Activated naive CD4-positive, alpha-beta T cell treated with anti-CD3 and anti-CD28 coated beads, Interleukin-2, amount 10 ng/mL, durations not matched to agents 7 days and 5 days (primary cell): ENCODE measurements around the gene ARGLU1.

ENCODE experiments used
- CTCF ChIA-PET: fragments of 350-600 bp; sonication (Branson Sonifier 250); formaldehyde crosslinking; loops from one replicate; lab custom pipeline; 2021; ENCODE audit warnings: antibody characterized with exemption; lab: Charles Lee
- DNase-seq: peaks from one replicate; pipeline ENCODE4 v3.0.0-alpha.2; 2020
- H3K27ac Mint-ChIP-seq: one replicate; pipeline ENCODE4 v1.8.0; 2021; ENCODE audit warnings: mild to moderate bottlenecking, moderate library complexity, mixed read lengths
- H3K27me3 Mint-ChIP-seq: one replicate; pipeline ENCODE4 v1.8.0; 2021; ENCODE audit warnings: mild to moderate bottlenecking, mixed read lengths
- H3K36me3 Mint-ChIP-seq: one replicate; pipeline ENCODE4 v1.8.0; 2021; ENCODE audit warnings: mixed read lengths
- H3K4me1 Mint-ChIP-seq: one replicate; pipeline ENCODE4 v1.8.0; 2021; ENCODE audit warnings: mixed read lengths
- H3K4me3 Mint-ChIP-seq: one replicate; pipeline ENCODE4 v1.8.0; 2021; ENCODE audit warnings: mild to moderate bottlenecking, moderate library complexity, mixed read lengths
- H3K9me3 Mint-ChIP-seq: one replicate; pipeline ENCODE4 v1.8.0; 2021; ENCODE audit warnings: mixed read lengths

Gene ARGLU1

GRCh38 chr13:106518512-106518911 lies 49.4 kb downstream of the ARGLU1 start:
- Mint-ChIP-seq H3K27ac (no peak overlapping the region), H3K4me1 (no peaks in the 10 kb centered on the region), H3K27me3 (peaks cover 11% of the 10 kb centered on the region), H3K9me3 (no peaks in the 10 kb centered on the region), H3K36me3 (no peaks in the 10 kb centered on the region), H3K4me3 (no peak overlapping the region)
- no peak for DNase-seq
- CTCF ChIA-PET, result no interaction called here

GRCh38 chr13:106517109-106517847 lies 50.7 kb downstream of the ARGLU1 start:
- no peak overlapping the region for H3K27ac Mint-ChIP-seq
- H3K27me3 Mint-ChIP-seq, result peaks cover 4% of the 10 kb centered on the region
- CTCF ChIA-PET, result no interaction called here
- H3K9me3 Mint-ChIP-seq, result no peaks in the 10 kb centered on the region
- no peaks in the 10 kb centered on the region for H3K4me1 Mint-ChIP-seq
- no peak overlapping the region for H3K4me3 Mint-ChIP-seq
- DNase-seq, result no peak
- H3K36me3 Mint-ChIP-seq, result no peaks in the 10 kb centered on the region

- Mint-ChIP-seq H3K27me3 (peaks cover 4% of the 10 kb centered on the region), H3K36me3 (no peaks in the 10 kb centered on the region), H3K4me3 (no peak overlapping the region), H3K4me1 (no peaks in the 10 kb centered on the region), H3K27ac (no peak overlapping the region), H3K9me3 (no peaks in the 10 kb centered on the region)
- DNase-seq, result no peak
- CTCF ChIA-PET, result no interaction called here
Observed at GRCh38 chr13:106515635-106516254, 52.2 kb downstream of the ARGLU1 start.

GRCh38 chr13:106514928-106515634 lies 52.9 kb downstream of the ARGLU1 start:
- Mint-ChIP-seq H3K36me3 (no peaks in the 10 kb centered on the region), H3K9me3 (no peaks in the 10 kb centered on the region), H3K4me1 (no peaks in the 10 kb centered on the region), H3K27ac (no peak overlapping the region), H3K4me3 (no peak overlapping the region), H3K27me3 (peaks cover 4% of the 10 kb centered on the region)
- CTCF ChIA-PET, result no interaction called here
- no peak for DNase-seq

GRCh38 chr13:106513025-106513983 lies 54.6 kb downstream of the ARGLU1 start:
- H3K36me3 Mint-ChIP-seq, result no peaks in the 10 kb centered on the region
- H3K4me1 Mint-ChIP-seq, result no peaks in the 10 kb centered on the region
- no peak for DNase-seq
- no peak overlapping the region for H3K4me3 Mint-ChIP-seq
- H3K27me3 Mint-ChIP-seq, result peaks cover 4% of the 10 kb centered on the region
- no peaks in the 10 kb centered on the region for H3K9me3 Mint-ChIP-seq
- no peak overlapping the region for H3K27ac Mint-ChIP-seq
- CTCF ChIA-PET, result interaction anchor here (1.4 kb wide), 1 partner anchor 23 kb away, joined by 5 read pairs; no protein-coding TSS in a partner anchor

GRCh38 chr13:106507560-106508274 lies 60.2 kb downstream of the ARGLU1 start:
- Mint-ChIP-seq H3K27ac (no peak overlapping the region), H3K9me3 (no peaks in the 10 kb centered on the region), H3K36me3 (no peaks in the 10 kb centered on the region), H3K4me3 (no peak overlapping the region), H3K4me1 (no peaks in the 10 kb centered on the region), H3K27me3 (peaks cover 3% of the 10 kb centered on the region)
- DNase-seq, result no peak
- CTCF ChIA-PET, result interaction anchor here (0.7 to 1.4 kb wide), 2 partner anchors 11 to 28 kb away, joined by 3 to 4 read pairs; partner anchors contain the start of gene EFNB2

GRCh38 chr13:106506286-106506685 lies 61.7 kb downstream of the ARGLU1 start:
- no peaks in the 10 kb centered on the region for H3K4me1 Mint-ChIP-seq
- H3K27me3 Mint-ChIP-seq, result peaks cover 3% of the 10 kb centered on the region
- CTCF ChIA-PET, result interaction anchor here (1.0 kb wide), 1 partner anchor 31 kb away, joined by 3 read pairs; no protein-coding TSS in a partner anchor
- no peak for DNase-seq
- no peak overlapping the region for H3K4me3 Mint-ChIP-seq
- H3K9me3 Mint-ChIP-seq, result no peaks in the 10 kb centered on the region
- H3K36me3 Mint-ChIP-seq, result no peaks in the 10 kb centered on the region
- H3K27ac Mint-ChIP-seq, result no peak overlapping the region

- H3K9me3 Mint-ChIP-seq, result no peaks in the 10 kb centered on the region
- no peak overlapping the region for H3K4me3 Mint-ChIP-seq
- no peak for DNase-seq
- CTCF ChIA-PET, result interaction anchor here (1.0 kb wide), 1 partner anchor 32 kb away, joined by 3 read pairs; no protein-coding TSS in a partner anchor
- H3K27ac Mint-ChIP-seq, result no peak overlapping the region
- no peaks in the 10 kb centered on the region for H3K4me1 Mint-ChIP-seq
- peaks cover 3% of the 10 kb centered on the region for H3K27me3 Mint-ChIP-seq
- H3K36me3 Mint-ChIP-seq, result no peaks in the 10 kb centered on the region
Observed at GRCh38 chr13:106505732-106506131, 62.2 kb downstream of the ARGLU1 start.

- H3K9me3 Mint-ChIP-seq, result no peaks in the 10 kb centered on the region
- no peak overlapping the region for H3K4me3 Mint-ChIP-seq
- peaks cover 5% of the 10 kb centered on the region for H3K27me3 Mint-ChIP-seq
- H3K36me3 Mint-ChIP-seq, result no peaks in the 10 kb centered on the region
- no peak overlapping the region for H3K27ac Mint-ChIP-seq
- CTCF ChIA-PET, result interaction anchor here (1.0 kb wide), 1 partner anchor 32 kb away, joined by 3 read pairs; no protein-coding TSS in a partner anchor
- no peaks in the 10 kb centered on the region for H3K4me1 Mint-ChIP-seq
- DNase-seq, result no peak
Observed at GRCh38 chr13:106505295-106505694, 62.6 kb downstream of the ARGLU1 start.

- CTCF ChIA-PET, result interaction anchor here (0.6 kb wide), 1 partner anchor 86 kb away, joined by 4 read pairs; no protein-coding TSS in a partner anchor
- H3K4me1 Mint-ChIP-seq, result no peaks in the 10 kb centered on the region
- H3K36me3 Mint-ChIP-seq, result no peaks in the 10 kb centered on the region
- no peak overlapping the region for H3K4me3 Mint-ChIP-seq
- H3K27me3 Mint-ChIP-seq, result peaks cover 15% of the 10 kb centered on the region
- no peak overlapping the region for H3K27ac Mint-ChIP-seq
- no peaks in the 10 kb centered on the region for H3K9me3 Mint-ChIP-seq
- no peak for DNase-seq
Observed at GRCh38 chr13:106503730-106504453, 64.0 kb downstream of the ARGLU1 start.

- Mint-ChIP-seq H3K4me1 (no peaks in the 10 kb centered on the region), H3K4me3 (no peak overlapping the region), H3K36me3 (no peaks in the 10 kb centered on the region), H3K27ac (no peak overlapping the region), H3K27me3 (peaks cover 21% of the 10 kb centered on the region), H3K9me3 (no peaks in the 10 kb centered on the region)
- DNase-seq, result no peak
- CTCF ChIA-PET, result no interaction called here
Observed at GRCh38 chr13:106503272-106503671, 64.7 kb downstream of the ARGLU1 start.

- CTCF ChIA-PET, result no interaction called here
- no peaks in the 10 kb centered on the region for H3K36me3 Mint-ChIP-seq
Observed at GRCh38 chr13:106500445-106500844, 67.5 kb downstream of the ARGLU1 start.

More at GRCh38 chr13:106500445-106500844, 67.5 kb downstream of the ARGLU1 start:
- Mint-ChIP-seq H3K27me3 (peaks cover 42% of the 10 kb centered on the region), H3K27ac (no peak overlapping the region), H3K4me3 (no peak overlapping the region), H3K4me1 (no peaks in the 10 kb centered on the region), H3K9me3 (no peaks in the 10 kb centered on the region)
- DNase-seq, result no peak
